Mononuclear cell (primary cell): ENCODE results near the gene RIOK3. TPM values are rescaled to one million over a fixed set of nuclear protein-coding genes. Genes with fewer than 3 reads are reported as not detected.

Experiments
- H3K27me3 ChIP-seq: 2 replicates; pipeline ENCODE4 v1.6.0; 2011; ENCODE audit warnings: low read length, control low read depth; ENCODE audit not compliant: insufficient read depth
- H3K4me1 ChIP-seq: 2 replicates; pipeline ENCODE4 v1.5.1; 2011; ENCODE audit warnings: mild to moderate bottlenecking, low read length, control low read depth; ENCODE audit not compliant: insufficient read depth
- H3K4me3 ChIP-seq: 2 replicates; pipeline ENCODE4 v1.5.1; 2011; ENCODE audit warnings: mild to moderate bottlenecking, low read length, moderate library complexity
- H3K9me3 ChIP-seq: 2 replicates; pipeline ENCODE4 v1.5.1; 2011; ENCODE audit warnings: low read depth, mild to moderate bottlenecking, control low read depth, low read length
- total RNA-seq: library from RNA; depleted of rRNA; stranded (reverse); fragments of >200 nt; gene quantifications from one replicate; pipeline ENCODE4 v1.2.3, GENCODE V29; 2012

RIOK3 gene
- total RNA-seq, 1 donor: 275 TPM

DNA sequence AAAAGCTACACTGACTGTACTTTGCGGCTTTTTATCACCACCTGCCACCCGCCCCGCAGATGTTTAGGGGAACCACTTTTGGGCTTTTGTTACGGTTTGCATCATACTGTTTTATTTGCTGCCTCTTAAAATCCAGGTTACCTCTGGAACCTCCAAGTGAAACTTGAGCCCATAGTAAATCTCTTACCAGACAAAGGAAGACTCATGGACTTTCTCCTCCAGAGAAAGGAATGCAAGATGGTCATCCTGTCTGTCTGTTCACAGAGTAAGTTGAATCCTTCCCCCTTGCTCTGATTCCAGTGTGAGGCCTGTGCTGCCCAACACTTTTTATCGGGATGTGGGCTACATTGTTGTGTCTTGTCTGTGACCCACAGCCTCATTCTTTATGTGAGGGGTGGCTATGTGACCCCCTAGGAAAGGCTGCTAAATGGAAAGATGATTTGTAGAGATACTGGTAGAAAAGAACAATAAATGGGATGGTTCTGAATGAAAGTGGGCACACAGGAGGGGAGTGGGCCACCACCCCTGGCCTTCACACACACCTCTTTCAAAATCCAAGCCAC, 73.5 kb downstream of the RIOK3 start:
- no peaks in the 10 kb centered on the region for H3K27me3 ChIP-seq
- H3K9me3 ChIP-seq: no peaks in the 10 kb centered on the region
- no peak overlapping the region for H3K4me3 ChIP-seq
- H3K4me1 ChIP-seq: peaks cover 38% of the 10 kb centered on the region

DNA sequence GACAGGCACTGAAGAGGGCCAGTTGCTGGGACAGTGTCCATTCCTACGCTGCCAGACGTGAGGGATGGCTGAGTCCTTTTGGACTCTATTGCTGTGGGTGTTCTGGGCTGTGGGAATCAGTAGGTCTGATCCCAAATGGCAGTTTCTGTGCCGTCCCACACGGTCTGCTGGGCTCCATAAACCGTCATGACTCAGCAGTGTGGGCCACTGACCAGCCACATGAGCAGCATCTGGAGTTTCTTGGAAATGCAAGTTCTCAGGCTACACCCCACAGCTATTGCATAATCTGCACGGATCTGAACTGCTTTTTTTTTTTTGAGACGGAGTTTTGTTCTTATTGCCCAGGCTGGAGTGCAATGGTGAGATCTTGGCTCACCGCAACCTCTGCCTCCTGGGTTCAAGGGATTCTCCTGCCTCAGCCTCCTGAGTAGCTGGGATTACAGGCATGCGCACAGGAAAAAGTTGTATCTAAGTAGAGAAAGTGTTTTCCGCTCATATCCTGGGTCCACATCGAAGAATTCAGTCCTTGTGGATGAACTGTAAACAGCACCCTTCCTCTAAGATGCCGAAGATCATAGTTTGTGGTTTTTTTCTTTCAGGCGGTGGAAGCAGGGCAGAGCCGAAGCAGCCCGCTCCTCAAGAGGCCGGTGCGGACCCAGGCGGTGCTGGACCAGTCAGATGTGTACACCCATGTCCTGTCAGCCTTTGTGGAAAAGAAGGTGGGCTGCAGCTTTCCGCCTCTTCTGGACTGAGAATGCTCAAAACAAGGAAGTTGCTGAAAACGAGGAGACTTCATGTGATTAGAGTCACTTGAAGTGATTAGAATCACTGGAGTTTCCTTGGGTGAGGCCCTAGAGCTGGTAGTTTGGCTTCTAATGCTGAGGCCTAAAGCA, 75.7 kb downstream of the RIOK3 start:
- Histone ChIP-seq H3K9me3 (no peaks in the 10 kb centered on the region), H3K4me1 (peaks cover 28% of the 10 kb centered on the region)

DNA sequence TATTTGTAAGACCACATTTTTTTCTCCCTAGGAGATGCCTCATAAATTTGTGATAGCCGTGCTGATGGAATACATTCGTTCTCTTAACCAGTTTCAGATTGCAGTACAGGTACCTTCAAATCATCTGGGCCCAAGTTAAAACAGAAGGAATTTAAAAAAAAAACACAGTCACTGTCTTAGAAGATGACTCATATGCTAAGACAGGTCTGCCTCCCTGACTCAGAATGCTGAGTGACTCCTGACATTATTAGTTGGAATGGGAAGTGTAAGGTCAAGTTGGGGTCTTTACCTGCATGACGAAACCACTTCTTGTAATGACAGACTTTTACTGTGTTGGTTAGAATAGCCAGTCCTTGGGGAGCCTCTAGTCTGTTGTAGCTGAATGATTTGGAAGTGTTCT, 76.5 kb downstream of the RIOK3 start:
- no peaks in the 10 kb centered on the region for H3K27me3 ChIP-seq
- H3K4me1 ChIP-seq: peaks cover 24% of the 10 kb centered on the region
- no peaks in the 10 kb centered on the region for H3K9me3 ChIP-seq
- no peak overlapping the region for H3K4me3 ChIP-seq

More for the DNA sequence above, 75.7 kb downstream of the RIOK3 start:
- Histone ChIP-seq H3K4me3 (no peak overlapping the region), H3K27me3 (no peaks in the 10 kb centered on the region)

DNA sequence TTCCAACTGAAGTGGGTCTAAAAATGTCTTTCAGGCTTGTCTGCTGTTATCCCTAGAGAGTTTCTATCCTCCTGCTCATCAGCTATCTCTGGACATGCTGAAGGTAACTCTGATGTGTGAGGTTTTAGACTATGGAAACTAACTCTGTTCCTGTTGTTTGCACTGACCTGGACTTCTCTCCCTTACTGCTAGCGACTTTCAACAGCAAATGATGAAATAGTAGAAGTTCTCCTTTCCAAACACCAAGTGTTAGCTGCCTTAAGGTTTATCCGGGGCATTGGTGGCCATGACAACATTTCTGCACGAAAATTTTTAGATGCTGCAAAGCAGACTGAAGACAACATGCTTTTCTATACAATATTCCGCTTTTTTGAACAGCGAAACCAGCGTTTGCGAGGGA, 77.1 kb downstream of the RIOK3 start:
- no peak overlapping the region for H3K4me3 ChIP-seq
- no peaks in the 10 kb centered on the region for H3K27me3 ChIP-seq
- no peaks in the 10 kb centered on the region for H3K9me3 ChIP-seq
- H3K4me1 ChIP-seq: peaks cover 24% of the 10 kb centered on the region

DNA sequence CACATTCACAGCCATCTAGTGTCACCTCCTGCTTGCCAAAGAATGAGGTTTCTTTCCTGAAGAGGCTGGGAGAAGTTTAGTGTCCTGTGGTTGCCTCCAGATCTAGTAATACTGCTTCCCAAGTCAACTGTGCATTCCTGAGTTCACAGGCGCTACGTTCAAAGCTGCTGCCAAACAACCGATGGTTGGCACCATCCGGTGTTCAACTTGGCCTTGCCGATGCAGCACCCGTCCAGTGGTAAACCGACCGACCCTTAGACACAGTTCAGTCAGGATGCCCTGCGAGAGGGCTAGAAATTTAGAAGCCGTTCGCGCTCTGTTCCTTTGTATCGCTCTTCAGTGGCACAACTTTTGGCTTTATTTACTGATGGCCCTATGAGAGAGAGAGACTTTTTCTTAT, 78.8 kb downstream of the RIOK3 start:
- no peak overlapping the region for H3K4me3 ChIP-seq
- H3K4me1 ChIP-seq: peaks cover 24% of the 10 kb centered on the region
- no peaks in the 10 kb centered on the region for H3K9me3 ChIP-seq
- no peaks in the 10 kb centered on the region for H3K27me3 ChIP-seq

Other genes with a start within 250 kb of the RIOK3 start
- 45.8 TPM for gene RMC1, start 50.2 kb downstream of the RIOK3 start, total RNA-seq
- 50.5 TPM for gene NPC1, start 133.2 kb downstream of the RIOK3 start, total RNA-seq
- 0.52 TPM for gene ANKRD29, start 209.6 kb downstream of the RIOK3 start, total RNA-seq
- gene LAMA3, start 236.2 kb downstream of the RIOK3 start, total RNA-seq: under 0.01 TPM